Fibroblast of pulmonary artery (primary cell): ENCODE results near the gene ASB7.
A peak's percentile ranks its signal among the peaks of the same experiment; 100 is the strongest.

Source experiments
- DNase-seq: peaks from one replicate; pipeline ENCODE4 v3.0.0-alpha.2; 2010; ENCODE audit warnings: low read depth
- H3K4me3 ChIP-seq: replicated peaks from 2 replicates; pipeline ENCODE4 v1.5.1; 2011; ENCODE audit warnings: low read depth, mild to moderate bottlenecking, control low read depth, low read length, moderate library complexity
- CTCF ChIP-seq: IDR thresholded peaks from 2 replicates; pipeline ENCODE4 v1.5.1; 2011; ENCODE audit warnings: mild to moderate bottlenecking, control low read depth, low read length, inconsistent platforms; ENCODE audit errors: missing control alignments

Gene ASB7

GRCh38 chr15:100602064-100602822 is at the start of gene ASB7, which contains the start of gene LINS1:
ASB7 (plus strand) TSS chr15:100602589; CDS start chr15:100612217, 9,628 bp downstream.
LINS1 (minus strand) TSS chr15:100602184; CDS start chr15:100580842, 21,342 bp downstream.
- peak; percentile 100 for DNase-seq
- peak within 1 kb of the TSS; percentile 93 for H3K4me3 ChIP-seq
- no peak for TF ChIP-seq CTCF

- TF ChIP-seq CTCF = no peak
- no peak overlapping the region for H3K4me3 ChIP-seq
- DNase-seq = no peak
Observed at GRCh38 chr15:100553468-100553867, 48.9 kb upstream of the ASB7 start.

- TF ChIP-seq CTCF = no peak
- H3K4me3 ChIP-seq = no peak overlapping the region
- DNase-seq = no peak
Observed at GRCh38 chr15:100558771-100559254, 43.6 kb upstream of the ASB7 start.

GRCh38 chr15:100559330-100559729 is 43.1 kb upstream of the ASB7 start:
- TF ChIP-seq CTCF = no peak
- DNase-seq = peak; percentile 79
- no peak overlapping the region for H3K4me3 ChIP-seq

- DNase-seq = no peak
- TF ChIP-seq CTCF = no peak
- H3K4me3 ChIP-seq = no peak overlapping the region
Observed at GRCh38 chr15:100560323-100560722, 42.1 kb upstream of the ASB7 start.

GRCh38 chr15:100565591-100565990 is 36.8 kb upstream of the ASB7 start:
- no peak overlapping the region for H3K4me3 ChIP-seq
- TF ChIP-seq CTCF = no peak
- DNase-seq = no peak
